ENCODE results near the gene MYO5B. TPM values are rescaled to one million over a fixed set of nuclear protein-coding genes. Genes with fewer than 3 reads are reported as not detected.

MYO5B gene
- total RNA-seq, 4 donors from 2014 or later = 1.2 to 2.2 (median 1.3) TPM

GRCh38 chr18:50128506-50129271 is 66.3 kb downstream of the MYO5B start:
- no peak for TF ChIP-seq CTCF (IDR thresholded peaks at IDR 0.05; ENCODE audit: low read depth)

GRCh38 chr18:50127516-50128210 is 67.3 kb downstream of the MYO5B start:
- TF ChIP-seq CTCF (IDR thresholded peaks at IDR 0.05; ENCODE audit: low read depth) = no peak

- TF ChIP-seq CTCF (IDR thresholded peaks at IDR 0.05; ENCODE audit: low read depth) = no peak
Measured at GRCh38 chr18:50126471-50126870, 68.5 kb downstream of the MYO5B start.

- no peak for TF ChIP-seq CTCF (IDR thresholded peaks at IDR 0.05; ENCODE audit: low read depth)
Measured at GRCh38 chr18:50125456-50125855, 69.5 kb downstream of the MYO5B start.

GRCh38 chr18:50119296-50119695 is 75.7 kb downstream of the MYO5B start:
- no peak for TF ChIP-seq CTCF (IDR thresholded peaks at IDR 0.05; ENCODE audit: low read depth)

GRCh38 chr18:50117863-50118262 is 77.1 kb downstream of the MYO5B start:
- TF ChIP-seq CTCF (IDR thresholded peaks at IDR 0.05; ENCODE audit: low read depth) = no peak

GRCh38 chr18:50115095-50115494 is 79.9 kb downstream of the MYO5B start:
- TF ChIP-seq CTCF (IDR thresholded peaks at IDR 0.05; ENCODE audit: low read depth) = no peak

All from subcutaneous adipose tissue (tissue), 4 donors.